HepG2 (cell line): ENCODE results near the gene BTBD6. TPM values are rescaled to one million over a fixed set of nuclear protein-coding genes. Genes with fewer than 3 reads are reported as not detected.

Experiments used
- ARID5B ChIP-seq: IDR thresholded peaks from 2 replicates; pipeline ENCODE4 v1.4.0; 2020; ENCODE audit warnings: mild to moderate bottlenecking, missing genetic modification reagents
- ATF7 ChIP-seq, 2 experiments: fragments of 450-650 bp in 1 of 2; sonication (generic) in 1 of 2; formaldehyde crosslinking in 1 of 2; IDR thresholded peaks; 2 replicates each; pipeline versions ENCODE4 v1.4.0 to v1.6.1; 2016 to 2020; ENCODE audit warnings: antibody characterized with exemption in 1 of 2, mild to moderate bottlenecking in 1 of 2, missing genetic modification reagents in 1 of 2
- ATM ChIP-seq: fragments of 450-650 bp; IDR thresholded peaks from 2 replicates; pipeline ENCODE4 v1.7.1; 2017; ENCODE audit warnings: mild to moderate bottlenecking, borderline replicate concordance
- CENPBD1 ChIP-seq: sonication (generic); formaldehyde crosslinking; IDR thresholded peaks from 2 replicates; pipeline ENCODE4 v1.8.0; 2022; ENCODE audit warnings: missing genetic modification reagents, low read depth, mild to moderate bottlenecking, borderline replicate concordance
- CHD4 ChIP-seq: fragments of 200-600 bp; sonication (generic); IDR thresholded peaks from 2 replicates; pipeline ENCODE4 v1.7.0; 2017; ENCODE audit warnings: mild to moderate bottlenecking, low read length, borderline replicate concordance
- ETV6 ChIP-seq: sonication (generic); formaldehyde crosslinking; conservative IDR thresholded peaks from 2 replicates; pipeline ENCODE4 v1.4.0; 2020; ENCODE audit warnings: missing genetic modification reagents
- FOXJ3 ChIP-seq: sonication (generic); formaldehyde crosslinking; IDR thresholded peaks from 2 replicates; pipeline ENCODE4 v1.4.0; 2020; ENCODE audit warnings: missing genetic modification reagents, mild to moderate bottlenecking, borderline replicate concordance
- GLMP ChIP-seq: sonication (generic); formaldehyde crosslinking; IDR thresholded peaks from 2 replicates; pipeline ENCODE4 v1.9.0; 2021; ENCODE audit warnings: missing genetic modification reagents, mild to moderate bottlenecking, borderline replicate concordance
- GRHL1 ChIP-seq: sonication (generic); formaldehyde crosslinking; conservative IDR thresholded peaks from 2 replicates; pipeline ENCODE4 v1.8.0; 2022; ENCODE audit warnings: missing genetic modification reagents
- KAT8 ChIP-seq: IDR thresholded peaks from 2 replicates; pipeline ENCODE4 v1.6.1; 2016; ENCODE audit warnings: missing genetic modification reagents, missing compliant biosample characterization
- POLR2AphosphoS2 ChIP-seq: IDR thresholded peaks from 2 replicates; pipeline ENCODE4 v1.6.1; 2011; ENCODE audit warnings: low read depth, low read length, improper control_type of control experiment
- ZNF616 ChIP-seq: sonication (generic); formaldehyde crosslinking; IDR thresholded peaks from 2 replicates; pipeline ENCODE4 v1.5.0; 2020; ENCODE audit warnings: low read depth, mild to moderate bottlenecking, missing genetic modification reagents
- ZNF841 ChIP-seq: sonication (generic); formaldehyde crosslinking; IDR thresholded peaks from 2 replicates; pipeline ENCODE4 v1.8.1; 2023; ENCODE audit warnings: missing genetic modification reagents, borderline replicate concordance
- ZZZ3 ChIP-seq: sonication (generic); formaldehyde crosslinking; IDR thresholded peaks from 2 replicates; pipeline ENCODE4 v1.4.0; 2020; ENCODE audit warnings: missing genetic modification reagents, mild to moderate bottlenecking, borderline replicate concordance
- polyA plus RNA-seq, 8 experiments: library from polyadenylated mRNA; depleted of rRNA in 3 of 8; stranded (reverse) in 7 of 8; unstranded in 1 of 8; fragments of >200 nt; fragmentation: Illumina TruSeq in 4 of 8; extraction: Trizol in 4 of 8; gene quantifications; 2 replicates each; pipeline versions ENCODE4 v1.2.1 to v1.2.3, GENCODE V29; 2011 to 2016; ENCODE audit warnings: low read depth in 4 of 8, missing spikeins in 1 of 8, mixed read lengths in 1 of 8; ENCODE audit not compliant: insufficient read depth in 1 of 8
- total RNA-seq, 5 experiments: library from RNA; depleted of rRNA; stranded (reverse); fragments of >200 nt; fragmentation: Illumina TruSeq; extraction: Trizol; gene quantifications; 2 replicates each; pipeline ENCODE4 v1.2.3, GENCODE V29; 2016; ENCODE audit warnings: low read depth in 1 of 5

Gene BTBD6
- total and polyA plus RNA-seq, 2 of the 13 experiments (the other 11 are each of a cell fraction or from before 2014, with no cell fraction given): not detected

GRCh38 chr14:105299654-105300541 lies 51.6 kb downstream of the BTBD6 start (continued):
- TF ChIP-seq GLMP (CRISPR knock-in tag) (no peak), ATF7 (IDR thresholded peaks at IDR 0.05) (no peak), ATF7 (CRISPR knock-in tag; IDR thresholded peaks at IDR 0.05) (no peak), CHD4 (no peak), ZNF616 (CRISPR knock-in tag) (no peak), ZZZ3 (CRISPR knock-in tag) (no peak), FOXJ3 (CRISPR knock-in tag) (no peak), KAT8 (CRISPR knock-in tag) (no peak), ETV6 (CRISPR knock-in tag) (no peak), ZNF841 (CRISPR knock-in tag) (no peak), POLR2AphosphoS2 (no peak), ARID5B (CRISPR knock-in tag) (no peak), ATM (no peak), GRHL1 (CRISPR knock-in tag) (no peak), CENPBD1 (CRISPR knock-in tag) (no peak)
